Pancreas (tissue), 10 donors: ENCODE data around the gene KAZN. TPM values are rescaled to one million over a fixed set of nuclear protein-coding genes. Genes with fewer than 3 reads are reported as not detected.
A peak's percentile ranks its signal among the peaks of the same experiment; 100 is the strongest.

Experiments used
- ATAC-seq, 4 donors: fragments of 200-7000 bp; cut with Tn5 transposase; one replicate each; pipeline versions ENCODE4 v1.8.0 to v1.9.1; 2020; ENCODE audit warnings: mild to moderate bottlenecking in 4 of 4, moderate library complexity in 4 of 4
- DNase-seq, 6 donors: peaks; one replicate each; pipeline ENCODE4 v3.0.0-alpha.2; 2020
- FAIRE-seq: peaks from 2 replicates; lab custom pipeline; 2012; peaks lifted over from hg19 to GRCh38; lab: Jason Lieb, UNC
- H3K27ac ChIP-seq, 4 donors: fragments of 200-600 bp; sonication (generic); 1 replicate in 3 of 4; 2 replicates in 1 of 4; pipeline versions ENCODE4 v1.5.0 to v1.8.0; 2020
- H3K27me3 ChIP-seq, 4 donors: fragments of 200-600 bp; one replicate each; pipeline ENCODE4 v1.8.0; 2021
- H3K36me3 ChIP-seq, 3 donors: fragments of 200-600 bp; sonication (generic) in 1 of 3; one replicate each; pipeline versions ENCODE4 v1.5.0 to v1.8.0; 2020 to 2021
- H3K4me1 ChIP-seq, 3 donors: fragments of 200-600 bp; one replicate each; pipeline ENCODE4 v1.8.0; 2021
- H3K4me3 ChIP-seq, 4 donors: fragments of 200-600 bp; sonication (generic) in 2 of 4; one replicate each; pipeline versions ENCODE4 v1.5.0 to v1.8.0; 2020 to 2021
- H3K9me3 ChIP-seq, 4 donors: fragments of 200-600 bp; one replicate each; pipeline ENCODE4 v1.8.0; 2021
- WGBS, 2 donors: extraction: QIAGEN DNeasy Blood & Tissue Kit; methylation state at CpG; one replicate each; pipeline ENCODE4 v1.1.7; 2013; 5-methylcytosine and 5-hydroxymethylcytosine counted together
- intact Hi-C, 3 donors: fragments of 100-400 bp; cut with DNase I; formaldehyde crosslinking; loops; one replicate each; pipeline versions ENCODE4 v1.11.1 to v1.14.2; 2022
- polyA plus RNA-seq, 2 donors: library from polyadenylated mRNA; stranded (reverse); fragments of 200-250 nt; gene quantifications; one replicate each; pipeline ENCODE4 v1.2.3, GENCODE V29; 2013
- total RNA-seq, 6 donors: library from RNA; stranded (reverse); fragmentation: NEBNext Ultra II Directional in 4 of 6; extraction: Animal tissue kit (Norgen Biotek cat#: 25700) in 4 of 6; gene quantifications; one replicate each; pipeline versions ENCODE4 v1.2.1 to v1.2.4, GENCODE V29; 2021 to 2023
- TF ChIP-seq, protein P1 (sequence below), 4 donors: fragments of 200-600 bp; sonication (generic) in 3 of 4; IDR thresholded peaks; one replicate each; pipeline versions ENCODE4 v1.5.0 to v1.8.0; 2021; ENCODE audit warnings: antibody characterized with exemption in 4 of 4
- donor health status: healthy with polysubstance abuse.
- donor health status: DM: no; HTN: no; CAD: no; lungs with moderate emphysema.
- donor health status: DM: no; HTN: no; CAD: no.
- donor health status: control.
- donor health status: control.
- donor health status: Bipolar disorder and iron deficiency.
- donor health status: DM: yes; HTN: yes; CAD: no.
- donor health status: DM: no; HTN: no; CAD: no.
- donor health status: DM: no; HTN: no; CAD: no.
- donor health status: DM: yes; HTN: yes; CAD: no.

The KAZN gene
- total and polyA plus RNA-seq, 8 donors, result 2.4 to 6.0 (median 4.1) TPM

- intact Hi-C loops, result loop anchor here in 1 of 3 donors (10.0 kb wide), 1 partner anchor 116 kb away; no protein-coding TSS in a partner anchor
- ATAC-seq (no peak), DNase-seq (no peak), FAIRE-seq (no peak)
- TF ChIP-seq, protein P1, sequence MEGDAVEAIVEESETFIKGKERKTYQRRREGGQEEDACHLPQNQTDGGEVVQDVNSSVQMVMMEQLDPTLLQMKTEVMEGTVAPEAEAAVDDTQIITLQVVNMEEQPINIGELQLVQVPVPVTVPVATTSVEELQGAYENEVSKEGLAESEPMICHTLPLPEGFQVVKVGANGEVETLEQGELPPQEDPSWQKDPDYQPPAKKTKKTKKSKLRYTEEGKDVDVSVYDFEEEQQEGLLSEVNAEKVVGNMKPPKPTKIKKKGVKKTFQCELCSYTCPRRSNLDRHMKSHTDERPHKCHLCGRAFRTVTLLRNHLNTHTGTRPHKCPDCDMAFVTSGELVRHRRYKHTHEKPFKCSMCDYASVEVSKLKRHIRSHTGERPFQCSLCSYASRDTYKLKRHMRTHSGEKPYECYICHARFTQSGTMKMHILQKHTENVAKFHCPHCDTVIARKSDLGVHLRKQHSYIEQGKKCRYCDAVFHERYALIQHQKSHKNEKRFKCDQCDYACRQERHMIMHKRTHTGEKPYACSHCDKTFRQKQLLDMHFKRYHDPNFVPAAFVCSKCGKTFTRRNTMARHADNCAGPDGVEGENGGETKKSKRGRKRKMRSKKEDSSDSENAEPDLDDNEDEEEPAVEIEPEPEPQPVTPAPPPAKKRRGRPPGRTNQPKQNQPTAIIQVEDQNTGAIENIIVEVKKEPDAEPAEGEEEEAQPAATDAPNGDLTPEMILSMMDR (IDR thresholded peaks at IDR 0.05), result no peak
- WGBS, 2 donors, result 32 to 37% methylated on average over 7 of the region's 7 CpGs
- H3K4me1 ChIP-seq, result peaks cover 31 to 68% (median 37%) of the 10 kb centered on the region in 3 donors
- peak overlapping the region in 3 of 4 donors; percentile 1 to 99 (median 95) for H3K27ac ChIP-seq
- H3K36me3 ChIP-seq, result no peaks in the 10 kb centered on the region
- H3K4me3 ChIP-seq, result peak overlapping the region in 1 of 4 donors; percentile 7
- no peaks in the 10 kb centered on the region for H3K27me3 ChIP-seq
- H3K9me3 ChIP-seq, result no peaks in the 10 kb centered on the region
These were observed 560.7 kb downstream of the KAZN start for GRCh38 chr1:15159166-15159555.

GRCh38 chr1:15160626-15161025 lies 562.1 kb downstream of the KAZN start:
- DNase-seq, result no peak
- H3K4me3 ChIP-seq, result no peak overlapping the region
- no peaks in the 10 kb centered on the region for H3K9me3 ChIP-seq
- intact Hi-C loops, result loop anchor here in 1 of 3 donors (10.0 kb wide), 1 partner anchor 54 kb away; no protein-coding TSS in a partner anchor
- TF ChIP-seq, protein P1 (IDR thresholded peaks at IDR 0.05), result no peak
- peaks cover 31 to 67% (median 40%) of the 10 kb centered on the region in 3 donors for H3K4me1 ChIP-seq
- no peak for ATAC-seq
- H3K36me3 ChIP-seq, result no peaks in the 10 kb centered on the region
- no peak overlapping the region for H3K27ac ChIP-seq
- WGBS, 2 donors, result 42% methylated on average over 8 of the region's 8 CpGs
- H3K27me3 ChIP-seq, result no peaks in the 10 kb centered on the region
- FAIRE-seq, result no peak

- H3K27ac ChIP-seq, result peak overlapping the region in 1 of 4 donors; percentile 73
- intact Hi-C loops, result loop anchor here in 1 of 3 donors (10.0 kb wide), 1 partner anchor 47 kb away; no protein-coding TSS in a partner anchor
- TF ChIP-seq, protein P1 (IDR thresholded peaks at IDR 0.05), result no peak
- no peaks in the 10 kb centered on the region for H3K9me3 ChIP-seq
- DNase-seq (no peak), ATAC-seq (peak in 2 of 4 donors; percentile 15 to 33), FAIRE-seq (no peak)
- H3K4me1 ChIP-seq, result peaks cover 44 to 72% (median 48%) of the 10 kb centered on the region in 3 donors
- WGBS, 2 donors, result 20 to 37% methylated on average over 3 of the region's 3 CpGs
- H3K27me3 ChIP-seq, result no peaks in the 10 kb centered on the region
- H3K36me3 ChIP-seq, result no peaks in the 10 kb centered on the region
- H3K4me3 ChIP-seq, result no peak overlapping the region
These were observed 568.9 kb downstream of the KAZN start for GRCh38 chr1:15167386-15167785.
